Measurements from ENCODE around the gene PSMF1. TPM values are rescaled to one million over a fixed set of nuclear protein-coding genes. Genes with fewer than 3 reads are reported as not detected.
A peak's percentile ranks its signal among the peaks of the same experiment; 100 is the strongest.

The PSMF1 gene
- total and polyA plus RNA-seq, 2 donors (not counting 1 experiment from before 2014, with no cell fraction given): 26.4 to 141 TPM

DNA sequence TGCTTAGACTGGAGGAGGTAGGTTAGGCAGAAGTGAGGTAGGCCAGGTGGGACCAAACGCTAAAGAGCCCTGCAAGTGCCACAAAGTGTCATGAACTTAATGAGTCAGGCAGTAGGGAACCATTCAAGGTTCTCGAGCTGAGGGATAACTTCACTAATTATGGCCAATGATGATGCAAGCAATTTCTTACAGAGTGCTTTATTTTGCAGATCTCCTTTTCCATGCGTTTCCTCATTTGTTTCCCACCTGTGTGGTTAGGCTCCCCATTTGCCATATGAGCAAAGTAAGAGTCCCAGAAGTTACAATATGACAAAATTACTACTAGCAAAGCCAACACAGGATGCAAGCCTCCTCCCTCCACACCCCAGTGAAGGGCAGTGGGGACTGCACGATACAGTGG lies 36.5 kb upstream of the PSMF1 start:
- Histone ChIP-seq H3K79me2 (ENCODE audit: control insufficient read depth, insufficient read depth, low read length) (no peaks in the 10 kb centered on the region), H3K9me3 (ENCODE audit: control insufficient read depth, insufficient read depth, low read depth, low read length) (no peaks in the 10 kb centered on the region), H3K4me2 (ENCODE audit: extremely low read depth, insufficient read depth, low read length) (no peak overlapping the region), H3K4me3 (replicated peaks in 1 of 4; ENCODE audit: control extremely low read depth in 1 of 4, insufficient read depth in 1 of 4, low read depth in 3 of 4, low read length in 4 of 4) (no peak overlapping the region), H3K27me3 (ENCODE audit: control insufficient read depth, insufficient read depth, low read length) (no peaks in the 10 kb centered on the region), H3K4me1 (ENCODE audit: control insufficient read depth, extremely low read depth, insufficient read depth, low read length) (no peaks in the 10 kb centered on the region), H3K36me3 (ENCODE audit: control insufficient read depth, insufficient read depth, low read length) (no peaks in the 10 kb centered on the region), H3K27ac (ENCODE audit: insufficient read depth, low read length) (no peak overlapping the region), H2AFZ (ENCODE audit: low read length) (no peak overlapping the region), H4K20me1 (ENCODE audit: control insufficient read depth, extremely low read depth, insufficient read depth, low read length) (no peaks in the 10 kb centered on the region), H3K9ac (ENCODE audit: insufficient read depth, low read length) (no peak overlapping the region)
- no peak for DNase-seq (ENCODE audit: low read depth in 2 of 2)
- TF ChIP-seq, protein P1, sequence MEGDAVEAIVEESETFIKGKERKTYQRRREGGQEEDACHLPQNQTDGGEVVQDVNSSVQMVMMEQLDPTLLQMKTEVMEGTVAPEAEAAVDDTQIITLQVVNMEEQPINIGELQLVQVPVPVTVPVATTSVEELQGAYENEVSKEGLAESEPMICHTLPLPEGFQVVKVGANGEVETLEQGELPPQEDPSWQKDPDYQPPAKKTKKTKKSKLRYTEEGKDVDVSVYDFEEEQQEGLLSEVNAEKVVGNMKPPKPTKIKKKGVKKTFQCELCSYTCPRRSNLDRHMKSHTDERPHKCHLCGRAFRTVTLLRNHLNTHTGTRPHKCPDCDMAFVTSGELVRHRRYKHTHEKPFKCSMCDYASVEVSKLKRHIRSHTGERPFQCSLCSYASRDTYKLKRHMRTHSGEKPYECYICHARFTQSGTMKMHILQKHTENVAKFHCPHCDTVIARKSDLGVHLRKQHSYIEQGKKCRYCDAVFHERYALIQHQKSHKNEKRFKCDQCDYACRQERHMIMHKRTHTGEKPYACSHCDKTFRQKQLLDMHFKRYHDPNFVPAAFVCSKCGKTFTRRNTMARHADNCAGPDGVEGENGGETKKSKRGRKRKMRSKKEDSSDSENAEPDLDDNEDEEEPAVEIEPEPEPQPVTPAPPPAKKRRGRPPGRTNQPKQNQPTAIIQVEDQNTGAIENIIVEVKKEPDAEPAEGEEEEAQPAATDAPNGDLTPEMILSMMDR (conservative IDR thresholded peaks at IDR 0.05 in 1 of 2, IDR thresholded peaks at IDR 0.05 in 1 of 2; ENCODE audit: low read depth in 1 of 2, low read length in 2 of 2): no peak
- no peak for TF ChIP-seq EZH2 (IDR thresholded peaks at IDR 0.05; ENCODE audit: low read length, missing control alignments)

- no peaks in the 10 kb centered on the region for H3K4me1 ChIP-seq (ENCODE audit: control insufficient read depth, extremely low read depth, insufficient read depth, low read length)
Measured at GRCh38 chr20:1083431-1084080, 34.8 kb upstream of the PSMF1 start.

GRCh38 chr20:1085492-1086276 lies 32.7 kb upstream of the PSMF1 start:
- no peak overlapping the region for H2AFZ ChIP-seq (ENCODE audit: low read length)
- no peak for DNase-seq (ENCODE audit: low read depth in 2 of 2)
- no peaks in the 10 kb centered on the region for H3K9me3 ChIP-seq (ENCODE audit: control insufficient read depth, insufficient read depth, low read depth, low read length)
- TF ChIP-seq EZH2 (IDR thresholded peaks at IDR 0.05; ENCODE audit: low read length, missing control alignments): no peak
- TF ChIP-seq, protein P1 (conservative IDR thresholded peaks at IDR 0.05 in 1 of 2, IDR thresholded peaks at IDR 0.05 in 1 of 2; ENCODE audit: low read depth in 1 of 2, low read length in 2 of 2): no peak
- no peak overlapping the region for H3K4me3 ChIP-seq (replicated peaks in 1 of 4; ENCODE audit: control extremely low read depth in 1 of 4, insufficient read depth in 1 of 4, low read depth in 3 of 4, low read length in 4 of 4)
- no peak overlapping the region for H3K9ac ChIP-seq (ENCODE audit: insufficient read depth, low read length)
- no peaks in the 10 kb centered on the region for H4K20me1 ChIP-seq (ENCODE audit: control insufficient read depth, extremely low read depth, insufficient read depth, low read length)
- no peaks in the 10 kb centered on the region for H3K79me2 ChIP-seq (ENCODE audit: control insufficient read depth, insufficient read depth, low read length)
- H3K36me3 ChIP-seq (ENCODE audit: control insufficient read depth, insufficient read depth, low read length): no peaks in the 10 kb centered on the region
- H3K27me3 ChIP-seq (ENCODE audit: control insufficient read depth, insufficient read depth, low read length): no peaks in the 10 kb centered on the region
- no peak overlapping the region for H3K27ac ChIP-seq (ENCODE audit: insufficient read depth, low read length)
- no peaks in the 10 kb centered on the region for H3K4me1 ChIP-seq (ENCODE audit: control insufficient read depth, extremely low read depth, insufficient read depth, low read length)
- H3K4me2 ChIP-seq (ENCODE audit: extremely low read depth, insufficient read depth, low read length): no peak overlapping the region

More at GRCh38 chr20:1083431-1084080, 34.8 kb upstream of the PSMF1 start:
- no peaks in the 10 kb centered on the region for H3K27me3 ChIP-seq (ENCODE audit: control insufficient read depth, insufficient read depth, low read length)
- peak in 1 of 2 donors; percentile 5 for DNase-seq (ENCODE audit: low read depth in 2 of 2)
- H3K79me2 ChIP-seq (ENCODE audit: control insufficient read depth, insufficient read depth, low read length): no peaks in the 10 kb centered on the region
- H3K9ac ChIP-seq (ENCODE audit: insufficient read depth, low read length): no peak overlapping the region
- TF ChIP-seq, protein P1 (conservative IDR thresholded peaks at IDR 0.05 in 1 of 2, IDR thresholded peaks at IDR 0.05 in 1 of 2; ENCODE audit: low read depth in 1 of 2, low read length in 2 of 2): no peak
- no peak overlapping the region for H3K4me3 ChIP-seq (replicated peaks in 1 of 4; ENCODE audit: control extremely low read depth in 1 of 4, insufficient read depth in 1 of 4, low read depth in 3 of 4, low read length in 4 of 4)
- H3K9me3 ChIP-seq (ENCODE audit: control insufficient read depth, insufficient read depth, low read depth, low read length): no peaks in the 10 kb centered on the region
- H3K36me3 ChIP-seq (ENCODE audit: control insufficient read depth, insufficient read depth, low read length): no peaks in the 10 kb centered on the region
- no peak overlapping the region for H3K4me2 ChIP-seq (ENCODE audit: extremely low read depth, insufficient read depth, low read length)
- H3K27ac ChIP-seq (ENCODE audit: insufficient read depth, low read length): no peak overlapping the region
- no peak overlapping the region for H2AFZ ChIP-seq (ENCODE audit: low read length)
- H4K20me1 ChIP-seq (ENCODE audit: control insufficient read depth, extremely low read depth, insufficient read depth, low read length): no peaks in the 10 kb centered on the region

All from fibroblast of lung (primary cell).